Measurements from ENCODE around the gene ALDH5A1. TPM values are rescaled to one million over a fixed set of nuclear protein-coding genes. Genes with fewer than 3 reads are reported as not detected.

The ALDH5A1 gene
- total RNA-seq, 6 experiments from 2014 or later: 0.55 to 2.2 (median 1.2) TPM

DNA sequence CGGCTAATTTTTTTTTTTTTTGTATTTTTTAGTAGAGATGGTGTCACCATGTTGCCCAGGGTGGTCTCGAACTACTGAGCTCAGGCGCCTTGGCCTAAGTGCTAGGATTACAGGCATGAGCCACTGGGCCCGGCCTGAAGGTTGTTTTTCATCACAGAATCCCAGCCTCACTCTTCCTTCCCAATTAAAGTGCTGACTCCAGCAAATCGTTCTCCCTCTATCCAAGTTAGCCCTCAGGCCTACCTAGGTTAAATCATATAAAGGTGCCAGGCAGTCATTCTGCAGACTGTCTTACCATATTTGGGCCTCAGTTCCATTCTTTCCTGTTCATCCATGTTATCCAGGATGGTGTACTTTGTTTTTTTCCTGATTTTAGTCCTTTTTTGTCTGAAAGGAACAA is 56.4 kb downstream of the ALDH5A1 start:
- Mint-ChIP-seq H3K27me3 (ENCODE audit: insufficient read depth) (peaks cover 30% of the 10 kb centered on the region), H3K27ac (no peak overlapping the region), H3K4me1 (ENCODE audit: low read depth) (no peaks in the 10 kb centered on the region), H3K36me3 (ENCODE audit: low read depth) (no peaks in the 10 kb centered on the region), H3K4me3 (no peak overlapping the region), H3K9me3 (no peaks in the 10 kb centered on the region)
- TF ChIP-seq, protein P1, sequence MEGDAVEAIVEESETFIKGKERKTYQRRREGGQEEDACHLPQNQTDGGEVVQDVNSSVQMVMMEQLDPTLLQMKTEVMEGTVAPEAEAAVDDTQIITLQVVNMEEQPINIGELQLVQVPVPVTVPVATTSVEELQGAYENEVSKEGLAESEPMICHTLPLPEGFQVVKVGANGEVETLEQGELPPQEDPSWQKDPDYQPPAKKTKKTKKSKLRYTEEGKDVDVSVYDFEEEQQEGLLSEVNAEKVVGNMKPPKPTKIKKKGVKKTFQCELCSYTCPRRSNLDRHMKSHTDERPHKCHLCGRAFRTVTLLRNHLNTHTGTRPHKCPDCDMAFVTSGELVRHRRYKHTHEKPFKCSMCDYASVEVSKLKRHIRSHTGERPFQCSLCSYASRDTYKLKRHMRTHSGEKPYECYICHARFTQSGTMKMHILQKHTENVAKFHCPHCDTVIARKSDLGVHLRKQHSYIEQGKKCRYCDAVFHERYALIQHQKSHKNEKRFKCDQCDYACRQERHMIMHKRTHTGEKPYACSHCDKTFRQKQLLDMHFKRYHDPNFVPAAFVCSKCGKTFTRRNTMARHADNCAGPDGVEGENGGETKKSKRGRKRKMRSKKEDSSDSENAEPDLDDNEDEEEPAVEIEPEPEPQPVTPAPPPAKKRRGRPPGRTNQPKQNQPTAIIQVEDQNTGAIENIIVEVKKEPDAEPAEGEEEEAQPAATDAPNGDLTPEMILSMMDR (IDR thresholded peaks at IDR 0.05): no peak
- DNase-seq: no peak

DNA sequence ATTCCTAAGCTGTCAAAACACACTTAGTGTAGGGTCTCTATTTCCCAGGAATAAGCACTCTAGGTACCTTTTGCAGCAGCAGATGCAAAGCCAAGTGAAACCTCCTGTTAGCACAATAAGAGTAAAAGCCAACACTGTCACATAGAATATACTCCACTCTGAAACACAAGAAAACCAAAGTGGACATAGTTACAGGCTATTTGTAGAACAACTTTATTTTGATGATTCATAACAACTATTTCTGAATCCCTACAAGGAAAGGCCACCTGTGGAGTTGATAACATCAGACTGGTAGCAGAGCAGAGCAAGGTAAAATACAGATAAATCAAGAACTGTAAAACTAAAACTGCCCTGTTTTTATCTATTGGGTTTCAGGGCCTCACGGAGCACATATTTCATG is 59.7 kb downstream of the ALDH5A1 start:
- no peaks in the 10 kb centered on the region for H3K36me3 Mint-ChIP-seq (ENCODE audit: low read depth)
- TF ChIP-seq, protein P1 (IDR thresholded peaks at IDR 0.05): no peak
- no peak for DNase-seq
- no peaks in the 10 kb centered on the region for H3K4me1 Mint-ChIP-seq (ENCODE audit: low read depth)
- H3K27me3 Mint-ChIP-seq (ENCODE audit: insufficient read depth): peaks cover 10% of the 10 kb centered on the region
- H3K27ac Mint-ChIP-seq: no peak overlapping the region
- no peaks in the 10 kb centered on the region for H3K9me3 Mint-ChIP-seq
- no peak overlapping the region for H3K4me3 Mint-ChIP-seq

- DNase-seq: no peak
- Mint-ChIP-seq H3K9me3 (no peaks in the 10 kb centered on the region), H3K4me3 (no peak overlapping the region), H3K27ac (no peak overlapping the region), H3K27me3 (ENCODE audit: insufficient read depth) (peaks cover 8% of the 10 kb centered on the region), H3K36me3 (ENCODE audit: low read depth) (no peaks in the 10 kb centered on the region), H3K4me1 (ENCODE audit: low read depth) (no peaks in the 10 kb centered on the region)
- TF ChIP-seq, protein P1 (IDR thresholded peaks at IDR 0.05): no peak
Observed at GRCh38 chr6:24558516-24558915, 63.7 kb downstream of the ALDH5A1 start.

GRCh38 chr6:24564081-24564480 is 69.3 kb downstream of the ALDH5A1 start:
- peaks cover 6% of the 10 kb centered on the region for H3K4me1 Mint-ChIP-seq (ENCODE audit: low read depth)
- H3K36me3 Mint-ChIP-seq (ENCODE audit: low read depth): no peaks in the 10 kb centered on the region
- H3K27me3 Mint-ChIP-seq (ENCODE audit: insufficient read depth): peaks cover 15% of the 10 kb centered on the region
- DNase-seq: no peak
- TF ChIP-seq, protein P1 (IDR thresholded peaks at IDR 0.05): no peak
- H3K9me3 Mint-ChIP-seq: no peaks in the 10 kb centered on the region
- H3K27ac Mint-ChIP-seq: no peak overlapping the region
- H3K4me3 Mint-ChIP-seq: no peak overlapping the region

DNA sequence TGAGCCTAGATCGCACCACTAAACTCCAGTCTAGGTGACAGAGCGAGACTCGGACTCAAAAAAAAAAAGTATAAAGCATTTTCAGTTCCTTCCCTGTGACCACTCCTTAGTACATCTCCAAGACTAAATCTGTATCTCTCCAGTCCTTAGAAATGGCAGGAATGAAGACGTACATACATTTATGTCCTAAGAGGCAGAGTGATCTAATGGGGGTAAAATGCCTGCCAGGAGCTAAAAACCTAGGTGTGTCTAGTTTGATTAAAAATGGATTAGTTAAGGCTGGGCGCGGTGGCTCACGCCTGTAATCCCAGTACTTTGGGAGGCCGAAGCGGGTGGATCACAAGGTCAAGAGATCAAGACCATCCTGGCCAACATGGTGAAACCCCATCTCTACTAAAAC is 70.4 kb downstream of the ALDH5A1 start:
- Mint-ChIP-seq H3K4me1 (ENCODE audit: low read depth) (peaks cover 6% of the 10 kb centered on the region), H3K27me3 (ENCODE audit: insufficient read depth) (peaks cover 18% of the 10 kb centered on the region), H3K4me3 (no peak overlapping the region), H3K27ac (no peak overlapping the region), H3K36me3 (ENCODE audit: low read depth) (no peaks in the 10 kb centered on the region), H3K9me3 (no peaks in the 10 kb centered on the region)
- TF ChIP-seq, protein P1 (IDR thresholded peaks at IDR 0.05): no peak
- no peak for DNase-seq

Data from HFFc6 (cell line).